HG03060 (cell line): ENCODE results near the gene SLC12A1.
"Not testable (repeated sequence)": the region's sequence is repeated elsewhere in the genome, so short reads cannot be mapped to it uniquely, and the experiment has no call there.

ENCODE experiments used
- ATAC-seq: cut with Tn5 transposase; IDR thresholded peaks from one replicate; pipeline ENCODE4 v1.9.1; 2021; ENCODE audit warnings: low read depth, moderate number of reproducible peaks; ENCODE audit not compliant: unreplicated experiment

The SLC12A1 gene

DNA sequence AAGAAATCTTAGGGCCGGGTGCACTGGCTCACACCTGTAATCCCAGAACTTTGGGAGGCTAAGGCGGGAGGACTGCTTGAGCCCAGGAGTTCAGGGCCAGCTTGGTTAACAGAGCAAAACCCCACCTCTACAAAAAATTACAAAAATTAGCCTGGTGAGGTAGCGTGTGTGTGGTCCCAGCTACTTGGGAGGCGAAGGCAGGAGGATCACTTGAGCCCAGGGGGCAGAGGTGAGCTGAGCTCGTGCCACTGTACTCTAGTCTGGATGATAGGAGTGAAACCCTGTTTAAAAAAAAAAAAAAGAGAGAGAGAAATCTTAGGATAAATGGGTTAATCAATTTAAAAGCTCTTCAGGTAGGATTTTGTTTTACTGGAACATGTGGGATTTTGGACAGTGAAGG lies 93.9 kb downstream of the SLC12A1 start:
- ATAC-seq = no peak

DNA sequence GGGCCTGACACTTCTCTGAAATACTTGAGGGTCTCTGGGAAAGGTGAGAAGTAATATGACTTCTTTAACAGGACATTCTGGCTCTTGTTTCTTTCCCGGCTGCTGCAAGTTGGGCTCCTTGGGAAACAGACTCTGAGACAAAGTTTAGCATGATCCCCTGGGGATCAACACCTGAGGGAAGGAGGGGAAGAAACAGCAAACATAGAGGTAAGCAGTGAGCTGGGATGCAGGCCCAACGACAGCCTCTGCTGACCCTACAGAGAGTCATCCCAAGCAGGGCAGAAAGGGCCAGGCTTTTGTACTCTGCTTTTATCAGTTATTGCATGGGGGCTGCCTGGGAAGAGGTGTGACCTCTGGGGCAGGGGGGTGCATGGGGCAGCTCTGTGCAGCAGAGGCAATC lies 98.3 kb downstream of the SLC12A1 start:
- no peak for ATAC-seq

DNA sequence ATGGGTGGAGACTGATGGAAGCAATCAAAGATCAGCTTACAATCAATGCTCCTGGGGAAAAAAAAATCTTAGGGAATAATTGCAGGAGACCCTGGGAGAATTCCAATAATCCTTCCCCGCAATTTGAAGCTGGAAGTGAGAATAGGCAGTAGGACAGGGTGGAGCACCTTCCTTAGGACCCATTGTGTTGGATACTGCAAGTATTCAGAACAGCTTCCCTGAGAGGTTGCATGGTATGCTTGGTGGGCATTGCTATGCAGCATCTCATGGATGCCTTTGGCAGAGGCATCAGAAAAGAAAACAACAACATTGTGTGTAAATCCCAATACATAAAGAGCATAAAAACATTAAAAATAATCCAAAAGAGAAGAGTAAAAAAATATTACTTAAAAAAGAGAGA lies 100.5 kb downstream of the SLC12A1 start:
- ATAC-seq = no peak

- no peak for ATAC-seq
These were observed 101.5 kb downstream of the SLC12A1 start for GRCh38 chr15:48307586-48307985.

- ATAC-seq = no peak
These were observed 103.6 kb downstream of the SLC12A1 start for GRCh38 chr15:48309740-48310139.

DNA sequence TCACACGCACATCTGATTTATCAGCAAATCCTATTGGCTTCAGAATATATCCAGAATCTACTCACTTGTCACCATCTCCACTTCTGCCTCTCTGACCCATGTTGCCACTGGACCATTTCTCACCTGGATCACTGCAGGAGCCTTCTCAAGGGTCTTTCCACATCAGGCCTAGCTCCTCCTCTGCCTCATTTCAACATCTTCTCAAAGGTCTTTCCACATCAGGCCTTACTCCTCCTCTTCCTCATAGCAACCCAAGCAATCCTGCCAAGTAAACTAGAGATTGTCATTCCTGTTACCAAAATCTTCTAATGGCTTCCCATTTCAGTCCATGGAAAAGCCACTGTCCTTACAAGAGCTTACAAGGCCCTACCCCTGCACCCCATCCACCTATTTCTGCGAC lies 107.1 kb downstream of the SLC12A1 start:
- ATAC-seq = no peak

- no peak for ATAC-seq
These were observed 108.9 kb downstream of the SLC12A1 start for GRCh38 chr15:48315041-48315440.

DNA sequence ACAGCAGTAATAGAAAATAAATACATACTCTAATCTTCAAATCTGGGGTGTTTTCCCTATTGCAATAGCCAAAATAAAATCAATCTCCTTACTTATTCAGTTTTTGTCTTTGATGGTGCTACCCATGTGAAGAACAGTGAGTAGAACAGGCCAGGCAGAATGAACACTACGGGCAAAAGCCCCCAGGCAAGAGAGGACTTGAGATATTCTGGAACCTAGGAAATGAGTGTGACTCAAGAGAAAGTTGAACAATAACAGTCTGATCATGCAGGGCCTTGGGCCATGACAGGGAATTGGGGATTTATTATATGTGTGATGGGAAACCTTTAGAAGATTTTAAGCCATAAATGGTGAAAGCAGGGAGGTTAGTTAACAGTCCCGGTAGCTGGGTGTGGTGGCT lies 111.1 kb downstream of the SLC12A1 start:
- no peak for ATAC-seq

DNA sequence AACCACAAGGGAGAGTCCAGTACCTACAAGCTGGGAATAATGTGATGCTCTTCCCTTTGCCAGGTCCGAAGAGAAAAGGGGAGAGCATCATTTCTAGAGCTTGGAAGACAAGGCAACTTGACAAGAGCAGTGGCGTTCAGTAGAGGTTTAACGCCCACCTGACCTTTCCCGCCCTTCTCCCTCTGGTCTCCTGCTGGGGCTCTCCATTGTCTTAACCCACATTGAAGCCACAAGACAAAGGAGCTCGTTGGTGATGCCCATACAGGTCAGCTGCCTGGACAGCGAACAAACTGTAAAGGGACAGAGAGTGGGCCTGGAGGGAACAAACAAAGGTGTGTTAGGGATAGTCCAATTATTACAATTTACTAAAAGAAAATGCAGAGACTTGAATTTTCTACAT lies 112.0 kb downstream of the SLC12A1 start:
- ATAC-seq = no peak

DNA sequence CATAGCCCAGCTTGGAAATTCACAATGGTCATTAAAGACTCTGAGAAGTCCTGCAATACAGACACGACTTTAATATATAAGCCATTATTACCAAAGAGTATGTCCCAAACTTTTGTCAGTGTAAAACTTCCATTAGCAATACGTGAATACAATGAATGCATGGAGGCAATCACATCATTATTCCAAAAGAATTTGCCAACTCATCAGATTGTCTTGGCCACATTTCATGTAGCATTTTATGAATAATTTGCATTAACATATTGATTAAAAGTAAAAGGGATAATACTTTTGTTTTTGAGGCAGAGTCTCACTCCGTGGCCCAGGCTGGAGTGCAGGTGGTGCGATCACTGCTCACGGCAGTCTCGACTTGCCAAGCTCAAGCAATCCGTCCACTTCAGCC lies 117.2 kb downstream of the SLC12A1 start:
- no peak for ATAC-seq

GRCh38 chr15:48324949-48325348 lies 118.8 kb downstream of the SLC12A1 start:
- no peak for ATAC-seq

- no peak for ATAC-seq
These were observed 119.3 kb downstream of the SLC12A1 start for GRCh38 chr15:48325400-48325799.

GRCh38 chr15:48326180-48326579 lies 120.1 kb downstream of the SLC12A1 start:
- ATAC-seq = not testable (repeated sequence)

GRCh38 chr15:48330105-48330785 lies 124.1 kb downstream of the SLC12A1 start:
- no peak for ATAC-seq

DNA sequence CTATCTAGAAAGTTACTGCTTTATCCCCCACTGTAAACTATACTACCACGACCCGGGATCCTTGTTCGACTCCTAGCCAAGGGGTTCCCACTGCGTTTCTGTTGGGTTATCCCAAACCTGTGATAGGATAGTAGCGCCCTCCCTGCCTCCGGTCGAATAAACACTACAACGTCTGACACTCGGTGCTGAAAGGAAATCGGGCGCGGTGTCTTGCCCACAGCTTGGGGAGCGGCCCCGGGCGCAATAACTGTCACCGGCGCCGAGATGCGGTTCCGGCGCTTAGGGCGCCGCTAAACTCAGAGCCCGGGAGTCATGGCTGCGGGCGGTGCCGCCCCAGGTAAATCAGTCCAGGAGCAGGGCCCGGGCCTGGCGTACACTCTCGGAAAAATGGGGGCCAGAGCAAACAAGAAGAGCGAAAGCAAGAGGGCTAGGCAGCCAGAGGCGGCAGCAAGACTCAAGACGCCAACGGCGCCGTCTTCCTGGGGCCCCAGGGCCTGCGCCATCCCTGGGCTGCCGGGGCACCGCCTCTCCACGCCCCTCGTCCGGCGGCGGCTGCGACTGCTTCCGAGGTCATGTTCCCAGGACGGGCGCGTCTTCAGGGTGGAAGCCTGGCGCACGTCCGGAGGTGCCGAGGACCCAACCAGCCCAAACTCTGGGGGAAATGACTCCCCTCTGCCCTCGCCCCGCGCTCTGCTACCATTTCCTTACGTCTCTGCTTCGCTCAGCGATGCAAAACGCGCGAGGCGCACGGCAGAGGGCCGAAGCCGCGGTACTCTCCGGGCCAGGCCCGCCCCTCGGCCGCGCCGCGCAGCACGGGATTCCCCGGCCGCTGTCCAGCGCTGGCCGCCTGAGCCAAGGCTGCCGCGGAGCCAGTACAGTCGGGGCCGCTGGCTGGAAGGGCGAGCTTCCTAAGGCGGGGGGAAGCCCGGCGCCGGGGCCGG lies 125.0 kb downstream of the SLC12A1 start, which contains the start of gene DUT:
Gene DUT, plus strand, starts transcription at position 575 of the 941 bp plus-strand sequence. Its CDS starts 87 bp downstream, at position 662.
- ATAC-seq = peak; percentile 47

DNA sequence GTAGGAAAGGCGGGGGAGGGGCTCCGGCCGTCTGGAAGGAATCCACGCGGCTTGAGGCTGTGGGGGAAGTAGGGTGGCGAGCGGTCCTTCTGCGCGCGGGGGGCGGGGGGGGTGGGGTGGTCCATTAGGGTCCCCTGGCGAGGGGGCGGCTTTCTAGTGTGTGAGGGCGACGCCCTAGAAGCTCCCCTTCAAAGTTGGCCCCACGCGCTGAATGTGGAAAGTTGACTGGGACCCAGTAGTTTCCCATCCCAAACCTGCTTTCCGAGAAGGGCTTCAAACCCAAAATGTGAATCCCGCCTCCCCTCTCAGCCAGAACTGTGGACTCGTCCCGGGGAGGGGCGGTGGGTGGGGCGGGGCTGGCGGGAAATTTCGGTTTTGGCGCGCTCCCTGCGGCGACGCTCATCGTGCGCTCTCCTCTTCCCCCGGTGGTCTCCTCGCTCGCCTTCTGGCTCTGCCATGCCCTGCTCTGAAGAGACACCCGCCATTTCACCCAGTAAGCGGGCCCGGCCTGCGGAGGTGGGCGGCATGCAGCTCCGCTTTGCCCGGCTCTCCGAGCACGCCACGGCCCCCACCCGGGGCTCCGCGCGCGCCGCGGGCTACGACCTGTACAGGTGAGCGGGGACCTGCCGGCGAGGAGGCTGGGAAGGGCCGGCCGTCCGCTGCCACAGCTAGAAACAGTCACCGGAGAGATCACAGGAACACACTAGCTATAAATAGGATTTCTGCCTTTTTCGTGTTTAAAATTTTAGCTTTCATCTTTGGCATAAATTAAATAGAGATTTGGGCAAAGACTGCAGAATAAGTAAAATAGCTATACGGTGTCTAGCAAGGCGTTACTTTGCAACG lies 125.9 kb downstream of the SLC12A1 start:
- peak; percentile 14 for ATAC-seq

DNA sequence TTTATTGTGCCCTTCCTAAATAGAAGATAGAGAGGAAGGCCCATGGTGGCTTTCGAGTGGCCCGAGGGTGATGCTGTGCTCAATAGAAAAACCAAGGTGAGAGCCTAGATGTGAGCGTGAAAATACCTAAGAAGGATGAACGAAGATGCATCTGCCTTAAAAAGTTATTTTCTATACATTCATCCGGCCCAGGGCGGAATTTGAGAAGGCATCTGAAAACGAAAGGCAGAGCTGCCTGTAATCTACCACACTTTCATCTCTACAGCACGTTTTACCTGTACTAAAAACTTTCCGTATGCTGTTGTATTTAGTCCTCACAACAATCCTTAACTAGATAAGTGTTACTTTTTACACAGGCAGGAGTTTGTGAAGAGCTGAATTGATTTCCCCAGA lies 126.5 kb downstream of the SLC12A1 start:
- no peak for ATAC-seq

DNA sequence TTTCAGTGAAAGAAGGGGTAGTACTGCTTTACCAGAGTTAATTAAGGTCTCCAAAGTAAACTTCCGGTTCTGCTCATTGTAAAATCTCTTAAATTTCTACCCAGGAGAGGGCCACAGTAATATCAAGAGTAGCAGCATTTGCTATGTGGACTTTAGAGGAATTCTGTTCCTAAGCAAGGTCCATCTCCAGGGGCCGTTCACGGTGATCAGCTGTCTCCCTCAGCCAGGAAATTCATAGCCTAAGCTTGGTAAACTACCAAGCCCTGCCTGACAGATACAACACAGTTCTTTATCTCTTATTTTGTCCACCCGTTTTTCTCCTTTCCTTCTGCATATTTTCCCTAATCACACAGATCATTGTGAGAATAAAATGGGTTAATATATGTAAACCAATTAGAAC lies 127.4 kb downstream of the SLC12A1 start:
- ATAC-seq = no peak

GRCh38 chr15:48334260-48334659 lies 128.2 kb downstream of the SLC12A1 start:
- no peak for ATAC-seq

DNA sequence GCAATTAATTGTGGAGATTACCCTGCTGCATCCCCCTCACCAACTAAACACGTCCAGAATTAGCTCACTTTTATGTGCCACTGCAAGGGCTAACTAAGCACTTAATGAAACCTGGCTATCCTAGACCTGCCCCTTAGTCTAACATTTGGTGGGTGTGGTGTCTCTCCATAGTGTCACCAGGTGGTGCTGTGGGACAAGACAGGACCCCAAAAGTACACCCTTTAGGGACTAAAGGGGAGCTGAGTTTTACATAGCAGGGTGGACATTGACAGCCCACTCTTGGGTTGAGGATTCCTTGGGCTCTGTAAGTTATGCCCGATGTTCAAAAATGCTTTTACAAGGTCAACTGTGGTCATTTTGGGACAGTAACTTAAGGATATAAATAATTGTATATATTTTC lies 130.8 kb downstream of the SLC12A1 start:
- no peak for ATAC-seq

DNA sequence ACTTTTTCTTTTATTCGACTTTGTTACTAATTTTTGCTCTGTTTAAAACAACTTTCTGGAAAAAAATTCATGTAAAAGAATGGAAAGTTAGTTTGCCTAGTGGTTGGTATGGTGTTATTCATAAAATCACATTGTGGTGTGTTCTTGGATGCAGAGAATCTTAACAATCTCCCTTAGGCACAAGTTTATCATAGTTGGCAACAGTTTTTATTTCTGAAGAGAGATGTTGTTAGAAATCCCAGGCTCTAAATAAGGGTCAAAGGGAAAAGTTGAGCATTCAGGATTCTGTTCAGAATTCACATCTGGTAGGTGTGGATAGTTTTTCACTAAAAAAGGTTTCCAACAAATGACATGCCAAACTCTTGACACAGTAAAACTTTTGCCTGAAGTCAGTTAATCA lies 131.5 kb downstream of the SLC12A1 start:
- no peak for ATAC-seq
